ENCODE data around the gene FBXO11. TPM values are rescaled to one million over a fixed set of nuclear protein-coding genes. Genes with fewer than 3 reads are reported as not detected.
"Not testable (repeated sequence)": the region's sequence is repeated elsewhere in the genome, so short reads cannot be mapped to it uniquely, and the experiment has no call there.

Gene FBXO11
- total RNA-seq, 6 experiments from 2014 or later = 15.2 to 28.7 (median 24.0) TPM

DNA sequence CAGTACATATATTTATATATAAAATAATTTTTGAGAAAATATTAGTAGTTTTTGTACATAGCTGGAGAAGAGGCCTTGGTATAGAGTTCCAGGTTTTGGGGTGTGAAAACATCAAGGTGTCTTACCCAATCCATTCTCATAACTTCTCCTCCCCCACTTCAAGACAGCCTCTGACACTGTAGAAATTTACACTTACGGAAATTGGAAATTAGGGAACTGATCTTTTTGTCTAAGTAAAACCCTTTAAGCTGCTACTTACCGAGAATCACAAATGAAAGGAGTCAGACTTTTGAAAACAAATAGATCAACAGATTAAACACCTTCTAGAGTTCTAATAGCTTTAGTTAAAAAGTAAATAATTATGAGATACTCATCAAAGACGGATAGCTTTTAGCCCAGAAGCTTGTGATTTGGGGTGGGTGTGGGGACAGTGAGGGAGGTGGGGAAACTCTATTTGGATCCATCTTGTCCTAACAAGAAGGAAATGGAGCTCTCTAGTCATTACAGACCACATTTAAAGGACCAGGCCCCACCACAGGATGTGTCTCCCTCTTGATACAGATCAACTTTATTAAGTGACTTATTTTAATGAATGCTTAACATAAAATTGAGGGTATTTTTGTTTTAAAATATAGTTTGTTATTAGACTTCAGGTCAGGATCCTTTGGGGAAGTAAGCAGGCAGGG, 11.1 kb upstream of the FBXO11 start:
- no peaks in the 10 kb centered on the region for H3K9me3 ChIP-seq
- no peaks in the 10 kb centered on the region for H3K36me3 ChIP-seq
- TF ChIP-seq, protein P1, sequence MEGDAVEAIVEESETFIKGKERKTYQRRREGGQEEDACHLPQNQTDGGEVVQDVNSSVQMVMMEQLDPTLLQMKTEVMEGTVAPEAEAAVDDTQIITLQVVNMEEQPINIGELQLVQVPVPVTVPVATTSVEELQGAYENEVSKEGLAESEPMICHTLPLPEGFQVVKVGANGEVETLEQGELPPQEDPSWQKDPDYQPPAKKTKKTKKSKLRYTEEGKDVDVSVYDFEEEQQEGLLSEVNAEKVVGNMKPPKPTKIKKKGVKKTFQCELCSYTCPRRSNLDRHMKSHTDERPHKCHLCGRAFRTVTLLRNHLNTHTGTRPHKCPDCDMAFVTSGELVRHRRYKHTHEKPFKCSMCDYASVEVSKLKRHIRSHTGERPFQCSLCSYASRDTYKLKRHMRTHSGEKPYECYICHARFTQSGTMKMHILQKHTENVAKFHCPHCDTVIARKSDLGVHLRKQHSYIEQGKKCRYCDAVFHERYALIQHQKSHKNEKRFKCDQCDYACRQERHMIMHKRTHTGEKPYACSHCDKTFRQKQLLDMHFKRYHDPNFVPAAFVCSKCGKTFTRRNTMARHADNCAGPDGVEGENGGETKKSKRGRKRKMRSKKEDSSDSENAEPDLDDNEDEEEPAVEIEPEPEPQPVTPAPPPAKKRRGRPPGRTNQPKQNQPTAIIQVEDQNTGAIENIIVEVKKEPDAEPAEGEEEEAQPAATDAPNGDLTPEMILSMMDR (IDR thresholded peaks at IDR 0.05) = no peak
- TF ChIP-seq POLR2A (IDR thresholded peaks at IDR 0.05) = no peak
- no peaks in the 10 kb centered on the region for H3K4me1 ChIP-seq
- no peak for DNase-seq
- 73% methylated on average over 3 of the region's 3 CpGs for WGBS (ENCODE audit: insufficient coverage, low coverage, low lambda C conversion rate, missing lambda C conversion rate)
- no peak overlapping the region for H3K27ac ChIP-seq
- no peak overlapping the region for H3K4me3 ChIP-seq
- no peak for ATAC-seq
- no peaks in the 10 kb centered on the region for H3K27me3 ChIP-seq
- intact Hi-C loops (cut with DNase I) = loop anchor here in 1 of 2 donors (10.0 kb wide), 1 partner anchor 507 kb away; no protein-coding TSS in a partner anchor

DNA sequence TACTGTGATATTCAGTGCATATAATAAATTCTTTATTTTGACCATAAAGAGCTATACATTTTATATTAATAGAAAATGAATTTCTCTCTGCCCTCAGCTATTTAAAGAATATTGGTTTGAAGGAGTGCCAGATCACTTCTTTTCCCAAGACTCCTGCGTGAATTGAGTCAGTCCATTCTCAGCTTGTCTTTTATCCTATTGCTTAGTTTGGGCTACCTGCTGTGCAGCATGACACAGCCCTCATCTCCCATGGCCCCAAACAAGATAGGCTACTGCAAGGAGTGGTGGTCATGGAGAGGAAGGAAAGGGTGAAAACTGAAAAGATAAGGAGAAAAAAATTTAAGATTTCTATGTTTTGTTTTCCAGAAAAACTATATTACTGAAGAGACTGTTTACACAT, 10.1 kb upstream of the FBXO11 start:
- Histone ChIP-seq H3K4me1 (no peaks in the 10 kb centered on the region), H3K4me3 (no peak overlapping the region), H3K27me3 (no peaks in the 10 kb centered on the region), H3K36me3 (no peaks in the 10 kb centered on the region), H3K9me3 (no peaks in the 10 kb centered on the region), H3K27ac (no peak overlapping the region)
- intact Hi-C loops (cut with DNase I) = loop anchor here in 1 of 2 donors (10.0 kb wide), 1 partner anchor 508 kb away; no protein-coding TSS in a partner anchor
- WGBS (ENCODE audit: insufficient coverage, low coverage, low lambda C conversion rate, missing lambda C conversion rate) = 75% methylated on average over 1 of the region's 1 CpG
- DNase-seq (no peak), ATAC-seq (no peak)
- no peak for TF ChIP-seq POLR2A (IDR thresholded peaks at IDR 0.05)
- TF ChIP-seq, protein P1 (IDR thresholded peaks at IDR 0.05) = no peak

DNA sequence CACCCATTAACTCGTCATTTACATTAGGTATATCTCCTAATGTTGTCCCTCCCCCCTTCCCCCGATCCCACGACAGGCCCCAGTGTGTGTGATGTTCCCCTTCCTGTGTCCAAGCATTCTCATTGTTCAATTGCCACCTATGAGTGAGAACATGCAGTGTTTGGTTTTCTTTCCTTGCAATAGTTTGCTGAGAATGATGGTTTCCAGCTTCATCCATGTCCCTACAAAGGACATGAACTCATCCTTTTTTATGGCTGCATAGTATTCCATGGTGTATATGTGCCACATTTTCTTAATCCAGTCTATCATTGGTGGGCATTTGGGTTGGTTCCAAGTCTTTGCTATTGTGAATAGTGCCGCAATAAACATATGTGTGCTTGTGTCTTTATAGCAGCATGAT, 4.4 kb upstream of the FBXO11 start:
- H3K36me3 ChIP-seq, DNase-seq, H3K4me1 ChIP-seq, H3K27ac ChIP-seq, H3K9me3 ChIP-seq, H3K27me3 ChIP-seq, H3K4me3 ChIP-seq, ATAC-seq: not testable (repeated sequence)
- intact Hi-C loops (cut with DNase I) = loop anchor here in 1 of 2 donors (10.0 kb wide), 1 partner anchor 514 kb away; no protein-coding TSS in a partner anchor
- 90% methylated on average over 3 of the region's 4 CpGs for WGBS (ENCODE audit: insufficient coverage, low coverage, low lambda C conversion rate, missing lambda C conversion rate)

DNA sequence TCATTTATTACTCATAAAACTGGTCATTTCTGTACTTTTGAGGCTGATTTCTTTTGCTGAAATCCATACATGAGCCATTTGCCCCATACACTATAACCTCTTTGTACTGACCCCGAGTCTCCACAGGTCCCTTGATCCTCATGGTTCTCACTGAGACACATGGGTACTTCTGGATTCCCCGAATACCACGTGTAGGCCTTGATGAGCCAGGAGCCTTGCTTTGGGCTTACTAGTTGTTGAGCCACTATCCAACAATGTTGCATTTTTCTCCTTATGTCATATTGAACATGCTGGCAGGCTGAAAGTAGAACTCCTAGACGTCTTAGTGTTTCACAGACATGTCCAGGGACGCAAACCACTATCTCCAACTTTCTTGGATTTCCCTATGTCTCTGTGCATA, 2.4 kb upstream of the FBXO11 start:
- Histone ChIP-seq H3K36me3 (no peaks in the 10 kb centered on the region), H3K27ac (no peak overlapping the region), H3K9me3 (no peaks in the 10 kb centered on the region), H3K4me1 (peaks cover 0 to 8% (median 0%) of the 10 kb centered on the region in 4 donors), H3K4me3 (no peak overlapping the region), H3K27me3 (no peaks in the 10 kb centered on the region)
- intact Hi-C loops (cut with DNase I) = no loop called here
- ATAC-seq = no peak
- WGBS (ENCODE audit: insufficient coverage, low coverage, low lambda C conversion rate, missing lambda C conversion rate) = 94% methylated on average over 5 of the region's 5 CpGs
- TF ChIP-seq, protein P1 (IDR thresholded peaks at IDR 0.05) = no peak
- no peak for TF ChIP-seq POLR2A (IDR thresholded peaks at IDR 0.05)
- no peak for DNase-seq

DNA sequence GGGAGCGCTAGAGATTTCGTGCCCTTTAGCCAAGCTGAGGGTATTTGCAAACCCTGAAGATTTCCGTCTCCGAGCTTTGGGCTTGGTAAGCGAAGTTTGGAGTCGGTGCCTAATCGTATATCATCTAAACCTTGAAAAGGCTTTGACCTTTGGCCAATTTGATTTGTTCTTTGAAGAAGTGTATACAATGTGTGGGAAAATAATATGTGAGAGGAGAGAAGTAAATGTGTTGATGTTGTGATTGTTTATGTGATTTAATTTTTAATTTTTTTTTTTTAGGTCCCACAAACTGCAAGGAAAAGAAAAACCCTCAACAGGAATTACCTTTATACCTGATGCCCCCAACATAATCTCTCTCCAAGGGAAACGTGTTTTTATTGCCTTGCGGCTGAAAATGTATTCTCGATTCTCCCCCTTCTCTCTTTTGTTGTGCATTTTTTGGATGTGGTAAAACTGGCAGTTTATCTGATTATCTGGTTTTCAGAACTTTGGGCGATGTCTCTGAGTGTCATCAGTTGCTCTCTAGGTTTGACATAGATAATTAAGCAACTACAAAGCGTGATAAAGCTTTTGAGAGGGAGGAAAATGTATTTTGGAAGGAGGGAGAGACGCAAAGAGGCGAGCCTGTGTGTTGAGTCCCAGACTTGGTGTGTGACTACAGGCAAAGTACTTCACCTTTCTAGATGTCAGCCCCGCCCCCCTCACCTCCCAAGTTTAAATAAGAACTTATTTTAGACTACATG, 912 bp upstream of the FBXO11 start:
- WGBS (ENCODE audit: insufficient coverage, low coverage, low lambda C conversion rate, missing lambda C conversion rate) = 12% methylated on average over 15 of the region's 15 CpGs
- Histone ChIP-seq H3K36me3 (no peaks in the 10 kb centered on the region), H3K27me3 (no peaks in the 10 kb centered on the region), H3K4me1 (peaks cover 0 to 8% (median 0%) of the 10 kb centered on the region in 4 donors), H3K4me3 (peak overlapping the region; percentile 41 to 54 (median 51)), H3K9me3 (no peaks in the 10 kb centered on the region), H3K27ac (peak overlapping the region; percentile 93 to 98 (median 95))
- ATAC-seq = peak in 2 of 4 donors; percentile 49 to 57
- DNase-seq = peak in 2 of 3 donors; percentile 37 to 53
- intact Hi-C loops (cut with DNase I) = no loop called here
- TF ChIP-seq, protein P1 (IDR thresholded peaks at IDR 0.05) = no peak
- peak; percentile 4 for TF ChIP-seq POLR2A (IDR thresholded peaks at IDR 0.05)
